Astrocyte of the cerebellum (primary cell): ENCODE data around the gene AQP10.

Source experiments
- DNase-seq: peaks from one replicate; pipeline ENCODE4 v3.0.0-alpha.2; 2011; ENCODE audit warnings: low read depth
- H3K4me3 ChIP-seq: 2 replicates; pipeline ENCODE4 v1.5.1; 2011; ENCODE audit warnings: mild to moderate bottlenecking, low read depth, low read length, moderate library complexity
- CTCF ChIP-seq: IDR thresholded peaks from 2 replicates; pipeline ENCODE4 v1.5.1; 2012; ENCODE audit warnings: low read length, low read depth, moderate library complexity, mild to moderate bottlenecking; ENCODE audit errors: missing control alignments
- in situ Hi-C: cut with HindIII; loops from 2 replicates; pipeline ENCODE4 v1.10.0; 2017; ENCODE audit warnings: low sequenced_read_pairs

AQP10 gene

GRCh38 chr1:154329152-154329521, 8.2 kb downstream of the AQP10 start:
- peak; percentile 68 for TF ChIP-seq CTCF
- peak overlapping the region; percentile 41 for H3K4me3 ChIP-seq
- DNase-seq: peak; percentile 67
- in situ Hi-C loops: no loop called here

- H3K4me3 ChIP-seq: no peak overlapping the region
- no peak for TF ChIP-seq CTCF
- in situ Hi-C loops: no loop called here
- DNase-seq: no peak
Observed at GRCh38 chr1:154329551-154330131, 8.7 kb downstream of the AQP10 start.

DNA sequence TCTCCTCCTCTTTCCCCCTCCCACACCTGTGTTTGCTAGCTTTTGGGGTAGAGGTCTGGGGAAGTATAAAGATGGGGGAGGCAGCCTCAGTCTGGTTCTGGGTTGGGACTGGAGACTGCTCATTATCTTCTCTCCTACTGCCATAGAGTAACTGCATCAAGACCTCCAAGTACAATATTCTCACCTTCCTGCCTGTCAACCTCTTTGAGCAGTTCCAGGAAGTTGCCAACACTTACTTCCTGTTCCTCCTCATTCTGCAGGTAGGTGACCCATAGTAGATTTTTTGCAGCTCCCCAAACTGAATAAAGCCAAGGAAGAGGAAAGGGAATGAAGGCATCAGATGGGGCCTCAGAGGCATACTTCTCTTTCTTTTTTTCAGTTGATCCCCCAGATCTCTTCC, 9.8 kb downstream of the AQP10 start:
- TF ChIP-seq CTCF: no peak
- H3K4me3 ChIP-seq: no peak overlapping the region
- in situ Hi-C loops: no loop called here
- no peak for DNase-seq

GRCh38 chr1:154334079-154335024, 13.5 kb downstream of the AQP10 start:
- no peak overlapping the region for H3K4me3 ChIP-seq
- TF ChIP-seq CTCF: no peak
- no peak for DNase-seq
- in situ Hi-C loops: no loop called here

DNA sequence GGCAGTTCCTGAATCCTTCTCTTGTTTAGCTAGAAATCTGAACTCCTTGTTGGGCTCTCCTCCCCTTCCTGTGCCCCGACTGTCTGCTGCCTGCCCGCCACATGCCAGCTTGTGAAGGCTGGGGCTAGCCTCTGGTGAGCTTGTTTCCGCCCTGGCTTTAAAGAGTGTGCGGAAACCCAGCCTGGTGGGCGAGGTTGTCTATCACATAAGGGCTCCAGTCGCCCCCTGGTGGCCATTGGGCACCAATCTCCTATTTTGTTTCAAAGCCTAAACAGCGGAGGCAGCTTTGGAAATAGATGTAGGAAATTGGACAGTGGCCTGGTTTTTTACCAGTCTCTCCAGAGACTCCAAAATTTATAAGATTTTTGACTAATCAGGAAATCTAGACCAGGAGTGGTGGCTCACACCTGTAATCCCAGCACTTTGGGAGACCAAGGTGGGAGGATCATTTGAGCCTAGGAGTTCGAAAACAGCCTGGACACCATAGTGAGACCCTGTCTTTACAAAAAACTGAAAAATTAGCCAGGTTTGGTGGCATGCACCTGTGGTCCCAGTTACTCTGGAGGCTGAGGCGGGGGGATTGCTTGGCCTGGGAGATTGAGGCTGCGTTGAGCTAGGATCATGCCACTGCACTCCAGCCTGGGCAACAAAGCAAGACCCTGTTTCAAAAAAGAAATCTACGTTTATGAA, 14.3 kb downstream of the AQP10 start:
- in situ Hi-C loops: no loop called here
- peak; percentile 91 for TF ChIP-seq CTCF
- no peak overlapping the region for H3K4me3 ChIP-seq
- DNase-seq: peak; percentile 74

GRCh38 chr1:154337253-154337894, 16.5 kb downstream of the AQP10 start:
- no peak for DNase-seq
- H3K4me3 ChIP-seq: no peak overlapping the region
- no peak for TF ChIP-seq CTCF
- in situ Hi-C loops: no loop called here
